Measurements from ENCODE around the gene PCDH10. TPM values are rescaled to one million over a fixed set of nuclear protein-coding genes. Genes with fewer than 3 reads are reported as not detected.

PCDH10 gene
- total and polyA plus RNA-seq, 3 donors from 2014 or later, result 3.3 to 7.2 (median 5.2) TPM

DNA sequence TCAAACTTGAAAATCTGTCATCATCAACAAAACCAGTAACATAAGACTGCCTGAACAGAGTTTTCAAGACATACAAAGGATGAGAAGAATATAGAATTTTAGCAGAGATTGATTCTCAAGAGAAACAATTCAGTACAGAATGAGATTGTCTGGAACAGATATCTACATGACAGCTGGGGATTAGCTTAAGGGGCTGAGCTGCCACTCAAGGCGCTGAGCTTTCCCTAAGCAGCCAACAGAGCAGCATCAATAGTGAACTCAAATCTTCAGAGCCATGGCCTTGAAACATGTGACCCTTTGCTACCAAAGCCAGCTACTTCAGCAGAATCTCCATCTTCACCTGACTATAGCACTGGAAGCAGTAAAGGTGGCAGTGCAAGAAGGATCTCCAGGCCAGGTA lies 24.3 kb upstream of the PCDH10 start:
- intact Hi-C loops (cut with DNase I; ENCODE audit: low total_unique reads), result no loop called here
- Histone ChIP-seq H3K27ac (no peak overlapping the region), H3K27me3 (no peaks in the 10 kb centered on the region), H3K9me3 (no peaks in the 10 kb centered on the region), H3K4me3 (no peak overlapping the region), H3K4me1 (no peaks in the 10 kb centered on the region), H3K36me3 (ENCODE audit: low read depth, missing control alignments) (no peaks in the 10 kb centered on the region)
- WGBS, 2 donors, result 100% methylated on average over 1 of the region's 1 CpG
- no peak for DNase-seq
- TF ChIP-seq, protein P1, sequence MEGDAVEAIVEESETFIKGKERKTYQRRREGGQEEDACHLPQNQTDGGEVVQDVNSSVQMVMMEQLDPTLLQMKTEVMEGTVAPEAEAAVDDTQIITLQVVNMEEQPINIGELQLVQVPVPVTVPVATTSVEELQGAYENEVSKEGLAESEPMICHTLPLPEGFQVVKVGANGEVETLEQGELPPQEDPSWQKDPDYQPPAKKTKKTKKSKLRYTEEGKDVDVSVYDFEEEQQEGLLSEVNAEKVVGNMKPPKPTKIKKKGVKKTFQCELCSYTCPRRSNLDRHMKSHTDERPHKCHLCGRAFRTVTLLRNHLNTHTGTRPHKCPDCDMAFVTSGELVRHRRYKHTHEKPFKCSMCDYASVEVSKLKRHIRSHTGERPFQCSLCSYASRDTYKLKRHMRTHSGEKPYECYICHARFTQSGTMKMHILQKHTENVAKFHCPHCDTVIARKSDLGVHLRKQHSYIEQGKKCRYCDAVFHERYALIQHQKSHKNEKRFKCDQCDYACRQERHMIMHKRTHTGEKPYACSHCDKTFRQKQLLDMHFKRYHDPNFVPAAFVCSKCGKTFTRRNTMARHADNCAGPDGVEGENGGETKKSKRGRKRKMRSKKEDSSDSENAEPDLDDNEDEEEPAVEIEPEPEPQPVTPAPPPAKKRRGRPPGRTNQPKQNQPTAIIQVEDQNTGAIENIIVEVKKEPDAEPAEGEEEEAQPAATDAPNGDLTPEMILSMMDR (IDR thresholded peaks at IDR 0.05), result no peak

DNA sequence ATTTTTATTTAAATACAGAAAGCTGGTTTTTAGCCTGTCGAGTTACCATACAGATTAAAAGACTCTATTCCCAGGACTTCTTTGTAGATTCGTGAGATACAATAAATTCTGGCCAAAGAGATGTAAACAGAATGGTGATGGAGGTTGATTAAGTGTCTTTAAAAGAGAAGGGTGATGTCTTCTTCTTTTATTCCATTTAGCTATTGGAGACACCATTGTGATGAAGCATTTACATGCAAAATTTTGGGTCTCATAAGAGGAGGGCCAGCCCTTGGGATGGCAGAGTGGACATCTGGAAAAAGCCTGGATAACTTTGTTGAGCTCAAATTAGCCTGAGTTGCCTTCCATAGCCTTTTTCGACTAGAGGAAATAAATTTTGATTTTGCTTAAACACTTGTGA lies 21.6 kb upstream of the PCDH10 start:
- Histone ChIP-seq H3K27ac (no peak overlapping the region), H3K9me3 (no peaks in the 10 kb centered on the region), H3K27me3 (no peaks in the 10 kb centered on the region), H3K36me3 (ENCODE audit: low read depth, missing control alignments) (no peaks in the 10 kb centered on the region), H3K4me1 (no peaks in the 10 kb centered on the region), H3K4me3 (no peak overlapping the region)
- no peak for DNase-seq
- 80 to 89% methylated on average over 3 of the region's 3 CpGs for WGBS, 2 donors
- no peak for TF ChIP-seq POLR2A (IDR thresholded peaks at IDR 0.05)
- TF ChIP-seq, protein P1 (IDR thresholded peaks at IDR 0.05), result no peak
- intact Hi-C loops (cut with DNase I; ENCODE audit: low total_unique reads), result no loop called here

GRCh38 chr4:133129237-133129636 lies 19.9 kb upstream of the PCDH10 start:
- TF ChIP-seq, protein P1 (IDR thresholded peaks at IDR 0.05), result no peak
- no peak for TF ChIP-seq POLR2A (IDR thresholded peaks at IDR 0.05)
- intact Hi-C loops (cut with DNase I; ENCODE audit: low total_unique reads), result no loop called here

DNA sequence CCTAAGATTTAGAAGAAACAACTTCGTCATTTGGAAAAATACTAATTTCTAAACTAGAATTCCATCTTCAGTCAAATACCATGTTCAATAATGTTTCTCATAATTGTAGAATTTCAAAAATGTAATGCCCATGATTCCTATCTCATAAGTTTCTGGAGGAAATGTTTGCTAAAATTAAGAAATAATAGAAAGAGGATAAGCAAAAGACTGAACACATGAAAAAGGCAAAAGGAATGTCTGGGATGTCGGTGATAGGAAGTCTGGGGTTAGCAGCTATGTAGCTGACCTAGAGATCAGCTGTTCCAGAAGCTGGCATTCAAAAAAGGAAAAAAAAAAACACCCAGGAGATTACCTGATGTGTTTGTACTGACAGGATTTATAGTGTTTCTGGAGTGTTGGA lies 18.9 kb upstream of the PCDH10 start:
- H3K27me3 ChIP-seq, result no peaks in the 10 kb centered on the region
- H3K4me3 ChIP-seq, result no peak overlapping the region
- TF ChIP-seq POLR2A (IDR thresholded peaks at IDR 0.05), result no peak
- DNase-seq, result no peak
- H3K9me3 ChIP-seq, result no peaks in the 10 kb centered on the region
- no peaks in the 10 kb centered on the region for H3K4me1 ChIP-seq
- 85 to 93% methylated on average over 2 of the region's 2 CpGs for WGBS, 2 donors
- no peaks in the 10 kb centered on the region for H3K36me3 ChIP-seq (ENCODE audit: low read depth, missing control alignments)
- H3K27ac ChIP-seq, result no peak overlapping the region
- intact Hi-C loops (cut with DNase I; ENCODE audit: low total_unique reads), result no loop called here

More at GRCh38 chr4:133129237-133129636, 19.9 kb upstream of the PCDH10 start:
- Histone ChIP-seq H3K27ac (no peak overlapping the region), H3K4me1 (no peaks in the 10 kb centered on the region), H3K4me3 (no peak overlapping the region), H3K36me3 (ENCODE audit: low read depth, missing control alignments) (no peaks in the 10 kb centered on the region), H3K9me3 (no peaks in the 10 kb centered on the region), H3K27me3 (no peaks in the 10 kb centered on the region)
- DNase-seq, result no peak

GRCh38 chr4:133131829-133132460 lies 17.1 kb upstream of the PCDH10 start:
- no peak for DNase-seq
- 46 to 56% methylated on average over 2 of the region's 2 CpGs for WGBS, 2 donors
- H3K4me1 ChIP-seq, result no peaks in the 10 kb centered on the region
- no peak for TF ChIP-seq POLR2A (IDR thresholded peaks at IDR 0.05)
- TF ChIP-seq, protein P1 (IDR thresholded peaks at IDR 0.05), result no peak
- no peak overlapping the region for H3K27ac ChIP-seq
- intact Hi-C loops (cut with DNase I; ENCODE audit: low total_unique reads), result no loop called here
- no peaks in the 10 kb centered on the region for H3K27me3 ChIP-seq
- H3K36me3 ChIP-seq (ENCODE audit: low read depth, missing control alignments), result no peaks in the 10 kb centered on the region
- H3K4me3 ChIP-seq, result no peak overlapping the region
- no peaks in the 10 kb centered on the region for H3K9me3 ChIP-seq

Data from testis (tissue), 3 donors.